HL-60 (cell line): ENCODE data around the gene CACNA1D.

ENCODE experiments used
- DNase-seq, 2 experiments: peaks; one replicate each; pipeline ENCODE4 v3.0.0-alpha.2; 2010 to 2020; ENCODE audit warnings: low read depth in 1 of 2, low spot score in 1 of 2
- H3K27ac ChIP-seq: fragments of 250-450 bp; sonication (Bioruptor Pico); replicated peaks from 2 replicates; pipeline ENCODE4 v1.5.1; 2020; ENCODE audit warnings: mild to moderate bottlenecking, moderate library complexity
- H3K27me3 ChIP-seq: fragments of 250-450 bp; sonication (Bioruptor Pico); 2 replicates; pipeline ENCODE4 v1.5.1; 2021; ENCODE audit warnings: mild to moderate bottlenecking, moderate library complexity; ENCODE audit not compliant: insufficient read depth, poor library complexity, severe bottlenecking
- H3K4me3 ChIP-seq: replicated peaks from 2 replicates; pipeline ENCODE4 v1.5.1; 2011; ENCODE audit warnings: mild to moderate bottlenecking, control low read depth, low read length; ENCODE audit not compliant: insufficient read depth
- GABPA ChIP-seq: IDR thresholded peaks from 2 replicates; pipeline ENCODE4 v1.6.1; 2012; ENCODE audit warnings: low read depth
- POLR2AphosphoS5 ChIP-seq: IDR thresholded peaks from 2 replicates; pipeline ENCODE4 v1.6.1; 2012; ENCODE audit warnings: low read depth
- SPI1 ChIP-seq: IDR thresholded peaks from 2 replicates; pipeline ENCODE4 v1.6.1; 2012; ENCODE audit warnings: low read depth, mild to moderate bottlenecking, borderline replicate concordance
- TF ChIP-seq, protein P1 (sequence below): IDR thresholded peaks from one replicate; pipeline ENCODE4 v1.5.1; 2011; ENCODE audit warnings: low read length, control low read depth, inconsistent platforms; ENCODE audit not compliant: insufficient read depth
- TF ChIP-seq, protein P2 (sequence below): IDR thresholded peaks from 2 replicates; pipeline ENCODE4 v1.6.1; 2012; ENCODE audit warnings: low read depth; ENCODE audit not compliant: insufficient replicate concordance

Gene CACNA1D

DNA sequence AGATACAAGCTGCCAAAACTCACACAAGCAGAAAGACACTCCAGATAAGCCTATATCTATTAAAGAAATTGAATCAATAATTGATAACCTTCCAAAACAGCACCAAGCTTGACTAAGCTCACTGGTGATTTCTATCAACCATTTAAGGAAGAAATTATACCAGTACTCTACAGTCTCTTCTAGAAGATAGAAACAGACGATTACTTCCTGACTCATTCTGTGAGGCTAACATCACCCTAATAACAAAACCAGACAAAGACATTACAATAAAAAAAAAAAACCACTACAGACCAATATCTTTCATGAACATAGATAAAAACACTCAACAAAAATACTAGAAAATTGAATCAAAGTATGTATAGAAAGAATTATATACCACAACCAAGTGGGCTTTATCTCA is 331.6 kb downstream of the CACNA1D start:
- Histone ChIP-seq H3K27me3 (peaks cover 3% of the 10 kb centered on the region), H3K4me3 (no peak overlapping the region), H3K27ac (no peak overlapping the region)
- TF ChIP-seq, protein P1, sequence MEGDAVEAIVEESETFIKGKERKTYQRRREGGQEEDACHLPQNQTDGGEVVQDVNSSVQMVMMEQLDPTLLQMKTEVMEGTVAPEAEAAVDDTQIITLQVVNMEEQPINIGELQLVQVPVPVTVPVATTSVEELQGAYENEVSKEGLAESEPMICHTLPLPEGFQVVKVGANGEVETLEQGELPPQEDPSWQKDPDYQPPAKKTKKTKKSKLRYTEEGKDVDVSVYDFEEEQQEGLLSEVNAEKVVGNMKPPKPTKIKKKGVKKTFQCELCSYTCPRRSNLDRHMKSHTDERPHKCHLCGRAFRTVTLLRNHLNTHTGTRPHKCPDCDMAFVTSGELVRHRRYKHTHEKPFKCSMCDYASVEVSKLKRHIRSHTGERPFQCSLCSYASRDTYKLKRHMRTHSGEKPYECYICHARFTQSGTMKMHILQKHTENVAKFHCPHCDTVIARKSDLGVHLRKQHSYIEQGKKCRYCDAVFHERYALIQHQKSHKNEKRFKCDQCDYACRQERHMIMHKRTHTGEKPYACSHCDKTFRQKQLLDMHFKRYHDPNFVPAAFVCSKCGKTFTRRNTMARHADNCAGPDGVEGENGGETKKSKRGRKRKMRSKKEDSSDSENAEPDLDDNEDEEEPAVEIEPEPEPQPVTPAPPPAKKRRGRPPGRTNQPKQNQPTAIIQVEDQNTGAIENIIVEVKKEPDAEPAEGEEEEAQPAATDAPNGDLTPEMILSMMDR, result no peak
- TF ChIP-seq SPI1, result no peak
- TF ChIP-seq, protein P2, sequence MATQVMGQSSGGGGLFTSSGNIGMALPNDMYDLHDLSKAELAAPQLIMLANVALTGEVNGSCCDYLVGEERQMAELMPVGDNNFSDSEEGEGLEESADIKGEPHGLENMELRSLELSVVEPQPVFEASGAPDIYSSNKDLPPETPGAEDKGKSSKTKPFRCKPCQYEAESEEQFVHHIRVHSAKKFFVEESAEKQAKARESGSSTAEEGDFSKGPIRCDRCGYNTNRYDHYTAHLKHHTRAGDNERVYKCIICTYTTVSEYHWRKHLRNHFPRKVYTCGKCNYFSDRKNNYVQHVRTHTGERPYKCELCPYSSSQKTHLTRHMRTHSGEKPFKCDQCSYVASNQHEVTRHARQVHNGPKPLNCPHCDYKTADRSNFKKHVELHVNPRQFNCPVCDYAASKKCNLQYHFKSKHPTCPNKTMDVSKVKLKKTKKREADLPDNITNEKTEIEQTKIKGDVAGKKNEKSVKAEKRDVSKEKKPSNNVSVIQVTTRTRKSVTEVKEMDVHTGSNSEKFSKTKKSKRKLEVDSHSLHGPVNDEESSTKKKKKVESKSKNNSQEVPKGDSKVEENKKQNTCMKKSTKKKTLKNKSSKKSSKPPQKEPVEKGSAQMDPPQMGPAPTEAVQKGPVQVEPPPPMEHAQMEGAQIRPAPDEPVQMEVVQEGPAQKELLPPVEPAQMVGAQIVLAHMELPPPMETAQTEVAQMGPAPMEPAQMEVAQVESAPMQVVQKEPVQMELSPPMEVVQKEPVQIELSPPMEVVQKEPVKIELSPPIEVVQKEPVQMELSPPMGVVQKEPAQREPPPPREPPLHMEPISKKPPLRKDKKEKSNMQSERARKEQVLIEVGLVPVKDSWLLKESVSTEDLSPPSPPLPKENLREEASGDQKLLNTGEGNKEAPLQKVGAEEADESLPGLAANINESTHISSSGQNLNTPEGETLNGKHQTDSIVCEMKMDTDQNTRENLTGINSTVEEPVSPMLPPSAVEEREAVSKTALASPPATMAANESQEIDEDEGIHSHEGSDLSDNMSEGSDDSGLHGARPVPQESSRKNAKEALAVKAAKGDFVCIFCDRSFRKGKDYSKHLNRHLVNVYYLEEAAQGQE, result no peak
- DNase-seq, result no peak

GRCh38 chr3:53828581-53828980 is 334.2 kb downstream of the CACNA1D start:
- Histone ChIP-seq H3K27me3 (peaks cover 3% of the 10 kb centered on the region), H3K4me3 (no peak overlapping the region), H3K27ac (no peak overlapping the region)
- TF ChIP-seq, protein P2, result no peak
- TF ChIP-seq GABPA, result no peak
- TF ChIP-seq POLR2AphosphoS5, result no peak
- TF ChIP-seq SPI1, result no peak
- no peak for DNase-seq

GRCh38 chr3:53829605-53830004 is 335.2 kb downstream of the CACNA1D start:
- no peak for DNase-seq
- H3K27me3 ChIP-seq, result peaks cover 3% of the 10 kb centered on the region
- no peak overlapping the region for H3K27ac ChIP-seq
- H3K4me3 ChIP-seq, result no peak overlapping the region
- TF ChIP-seq SPI1, result no peak
- TF ChIP-seq, protein P2, result no peak
- no peak for TF ChIP-seq POLR2AphosphoS5
- TF ChIP-seq, protein P1, result no peak
- TF ChIP-seq GABPA, result no peak

DNA sequence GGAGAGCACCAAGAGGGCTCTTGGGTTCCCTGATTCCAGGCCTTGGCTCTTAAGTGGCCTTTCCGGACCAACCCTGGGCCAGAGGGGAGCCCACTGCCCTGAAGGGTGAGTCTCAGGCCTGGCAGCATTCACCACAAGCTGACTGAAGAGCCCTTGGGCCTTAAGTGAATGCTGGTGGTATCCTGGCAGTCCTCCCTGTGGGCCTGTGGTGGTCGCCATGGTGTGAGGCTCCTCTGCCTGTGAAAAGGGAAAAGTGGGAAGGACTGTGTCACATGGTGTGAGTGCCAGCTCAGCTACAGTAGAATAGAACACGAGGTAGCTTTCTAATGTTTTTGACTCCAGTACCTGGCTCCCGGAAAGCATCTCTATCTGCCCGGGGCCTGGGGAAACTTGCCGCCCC is 336.5 kb downstream of the CACNA1D start:
- no peak for DNase-seq
- TF ChIP-seq, protein P2, result no peak
- TF ChIP-seq, protein P1, result no peak
- TF ChIP-seq GABPA, result no peak
- no peak for TF ChIP-seq POLR2AphosphoS5
- TF ChIP-seq SPI1, result no peak

More for the DNA sequence above, 336.5 kb downstream of the CACNA1D start:
- peak overlapping the region; percentile 47 for H3K27ac ChIP-seq
- H3K27me3 ChIP-seq, result peaks cover 3% of the 10 kb centered on the region
- H3K4me3 ChIP-seq, result no peak overlapping the region
